GM12878 (cell line): ENCODE data around the gene NDNF. TPM values are rescaled to one million over a fixed set of nuclear protein-coding genes. Genes with fewer than 3 reads are reported as not detected.
A peak's percentile ranks its signal among the peaks of the same experiment; 100 is the strongest.

Experiments used
- ATAC-seq: fragments of 200-7000 bp; cut with Tn5 transposase; 3 replicates; pipeline ENCODE4 v1.9.1; 2020; ENCODE audit warnings: mild to moderate bottlenecking, moderate library complexity
- BruUV-seq: library from RNA; stranded (reverse); fragments of 400-500 nt; replicated peaks from 2 replicates; lab custom pipeline; 2021; lab: Mats Ljungman, UMichigan
- CTCF ChIA-PET: fragments of 300-600 bp; sonication (Branson Sonifier 250); formaldehyde crosslinking; extraction: SDS; loops from one replicate; lab custom pipeline; 2021; ENCODE audit warnings: inconsistent platforms; lab: Yijun Ruan, JAX
- POLR2A ChIA-PET: fragments of 350-600 bp; formaldehyde crosslinking; extraction: SDS; loops from one replicate; lab custom pipeline; 2021; ENCODE audit warnings: inconsistent platforms; lab: Charles Lee
- RAD21 ChIA-PET: fragments of 300-600 bp; sonication (Branson Sonifier 250); formaldehyde crosslinking; loops from one replicate; lab custom pipeline; 2023; ENCODE audit warnings: antibody characterized with exemption; ENCODE audit not compliant: unreplicated experiment; lab: Charles Lee
- SMC1A ChIA-PET: fragments of 300-600 bp; sonication (Branson Sonifier 250); formaldehyde crosslinking; loops from one replicate; lab custom pipeline; 2023; ENCODE audit not compliant: unreplicated experiment, uncharacterized antibody; lab: Charles Lee
- DNase-seq: peaks from one replicate; pipeline ENCODE4 v3.0.0-alpha.2; 2011; ENCODE audit warnings: low read depth, low spot score
- FAIRE-seq: peaks from 3 replicates; lab custom pipeline; 2011; peaks lifted over from hg19 to GRCh38; lab: Jason Lieb, UNC
- H2AFZ ChIP-seq: 2 replicates; pipeline ENCODE4 v1.6.0; 2011; ENCODE audit warnings: low read depth, low read length, control low read depth; ENCODE audit not compliant: control insufficient read depth
- H3K27ac ChIP-seq: 2 replicates; pipeline ENCODE4 v1.5.1; 2011; ENCODE audit warnings: control low read depth; ENCODE audit not compliant: control insufficient read depth, insufficient read depth
- H3K27me3 ChIP-seq, 2 experiments: replicated peaks in 1 of 2; 2 replicates each; pipeline versions ENCODE4 v1.6.0 to v1.6.1; 2011; ENCODE audit warnings: low read length in 1 of 2; ENCODE audit not compliant: control insufficient read depth in 2 of 2, insufficient read depth in 2 of 2
- H3K36me3 ChIP-seq, 2 experiments: 2 replicates each; pipeline ENCODE4 v1.5.1; 2011; ENCODE audit warnings: low read length in 1 of 2; ENCODE audit not compliant: control insufficient read depth in 2 of 2, insufficient read depth in 2 of 2
- H3K4me1 ChIP-seq: 2 replicates; pipeline ENCODE4 v1.6.1; 2011; ENCODE audit warnings: mild to moderate bottlenecking, low read length, moderate library complexity, mixed read lengths; ENCODE audit not compliant: control insufficient read depth, insufficient read depth
- H3K4me2 ChIP-seq: 2 replicates; pipeline ENCODE4 v1.6.0; 2011; ENCODE audit warnings: control low read depth; ENCODE audit not compliant: control insufficient read depth, insufficient read depth
- H3K4me3 ChIP-seq: fragments of 200-600 bp; sonication (generic); 2 replicates; pipeline ENCODE4 v1.5.1; 2016
- H3K79me2 ChIP-seq: 2 replicates; pipeline ENCODE4 v1.6.0; 2011; ENCODE audit warnings: low read length; ENCODE audit not compliant: control insufficient read depth, insufficient read depth
- H3K9ac ChIP-seq: 2 replicates; pipeline ENCODE4 v1.8.0; 2011; ENCODE audit warnings: low read length, control low read depth, mixed read lengths; ENCODE audit not compliant: control insufficient read depth, insufficient read depth
- H3K9me3 ChIP-seq: replicated peaks from 3 replicates; pipeline ENCODE4 v1.5.1; 2011; ENCODE audit warnings: mild to moderate bottlenecking, low read length; ENCODE audit not compliant: control insufficient read depth, insufficient read depth
- H4K20me1 ChIP-seq: 2 replicates; pipeline ENCODE4 v1.6.0; 2011; ENCODE audit not compliant: control insufficient read depth, insufficient read depth
- BCL3 ChIP-seq: IDR thresholded peaks from 2 replicates; pipeline ENCODE4 v1.6.1; 2011; ENCODE audit warnings: borderline replicate concordance, low read depth, mild to moderate bottlenecking, moderate library complexity, low read length; ENCODE audit not compliant: insufficient read depth, poor library complexity, severe bottlenecking
- CREM ChIP-seq: IDR thresholded peaks from 2 replicates; pipeline ENCODE4 v1.6.1; 2014; ENCODE audit warnings: antibody characterized with exemption, low read depth
- CTCF ChIP-seq, 3 experiments: IDR thresholded peaks in 2 of 3; conservative IDR thresholded peaks in 1 of 3; 2 replicates each; pipeline ENCODE4 v1.5.1; 2011; ENCODE audit warnings: low read depth in 3 of 3, low read length in 3 of 3, mild to moderate bottlenecking in 3 of 3, control low read depth in 2 of 3, moderate library complexity in 2 of 3, inconsistent platforms in 1 of 3, mixed read lengths in 1 of 3; ENCODE audit not compliant: control insufficient read depth in 2 of 3, insufficient read depth in 1 of 3; ENCODE audit errors: extremely low read depth in 1 of 3
- ETV6 ChIP-seq, 2 experiments: fragments of 450-650 bp in 1 of 2; IDR thresholded peaks in 1 of 2; conservative IDR thresholded peaks in 1 of 2; 2 replicates each; pipeline ENCODE4 v1.6.1; 2014; ENCODE audit warnings: antibody characterized with exemption in 1 of 2, borderline replicate concordance in 1 of 2, low read depth in 1 of 2, mild to moderate bottlenecking in 1 of 2, moderate library complexity in 1 of 2
- FOXM1 ChIP-seq: IDR thresholded peaks from 2 replicates; pipeline ENCODE4 v1.6.1; 2012; ENCODE audit warnings: low read depth, mild to moderate bottlenecking, inconsistent platforms, low read length, moderate library complexity
- LARP7 ChIP-seq: fragments of 450-650 bp; IDR thresholded peaks from 2 replicates; pipeline ENCODE4 v1.6.1; 2017; ENCODE audit warnings: mild to moderate bottlenecking
- MEF2B ChIP-seq: fragments of 450-650 bp; IDR thresholded peaks from 2 replicates; pipeline ENCODE4 v1.6.1; 2018; ENCODE audit warnings: mild to moderate bottlenecking, moderate library complexity; ENCODE audit not compliant: partially characterized antibody, poor library complexity, severe bottlenecking
- MTA3 ChIP-seq: IDR thresholded peaks from 2 replicates; pipeline ENCODE4 v1.6.1; 2012; ENCODE audit warnings: low read length, inconsistent platforms, borderline replicate concordance
- SMAD1 ChIP-seq: fragments of 450-650 bp; IDR thresholded peaks from 2 replicates; pipeline ENCODE4 v1.6.1; 2018; ENCODE audit warnings: mild to moderate bottlenecking, low read depth; ENCODE audit not compliant: partially characterized antibody
- SUPT20H ChIP-seq: IDR thresholded peaks from 2 replicates; pipeline ENCODE4 v1.6.1; 2011; ENCODE audit warnings: low read depth, mild to moderate bottlenecking, low read length, moderate library complexity, borderline replicate concordance; ENCODE audit not compliant: control insufficient read depth
- ZNF687 ChIP-seq: fragments of 450-650 bp; IDR thresholded peaks from 2 replicates; pipeline ENCODE4 v1.6.1; 2017; ENCODE audit warnings: mild to moderate bottlenecking, moderate library complexity
- ZZZ3 ChIP-seq: IDR thresholded peaks from 2 replicates; pipeline ENCODE4 v1.6.1; 2011; ENCODE audit warnings: low read depth; ENCODE audit not compliant: control insufficient read depth, insufficient read length
- in situ Hi-C: fragments of 300-500 bp; cut with MboI; formaldehyde crosslinking; loops from 9 replicates; pipeline ENCODE4 v1.14.3; 2018; ENCODE audit warnings: mixed read lengths
- intact Hi-C: fragments of 100-400 bp; cut with micrococcal nuclease; formaldehyde crosslinking; loops from one replicate; pipeline ENCODE4 v1.14.2; 2022; ENCODE audit not compliant: unreplicated experiment
- polyA plus RNA-seq, 11 experiments: library from polyadenylated mRNA; depleted of rRNA in 4 of 11; unstranded in 6 of 11; stranded (reverse) in 5 of 11; fragments of >200 nt; fragmentation: Nextera tagmentation in 4 of 11; fragmentation: Illumina TruSeq in 1 of 11; extraction: Ambion mirVana in 4 of 11; extraction: Trizol in 1 of 11; gene quantifications; 1 replicate in 1 of 11; 2 replicates in 10 of 11; pipeline versions ENCODE4 v1.2.1 to v1.2.3, GENCODE V29; 2011 to 2016; ENCODE audit warnings: inconsistent platforms in 2 of 11, missing spikeins in 2 of 11, low read depth in 1 of 11
- total RNA-seq, 4 experiments: library from RNA; depleted of rRNA in 3 of 4; stranded (reverse); fragments of >200 nt in 3 of 4; fragmentation: Illumina TruSeq in 1 of 4; extraction: Trizol in 1 of 4; gene quantifications; 2 replicates each; pipeline versions ENCODE4 v1.2.1 to v1.2.3, GENCODE V29; 2013 to 2021

The NDNF gene
- total and polyA plus RNA-seq, 10 of the 15 experiments (the other 5 are each of a cell fraction or from before 2014, with no cell fraction given), result 0.26 TPM; not detected in 9

GRCh38 chr4:121053601-121054143 lies 18.7 kb downstream of the NDNF start (continued):
- TF ChIP-seq BCL3 (no peak), ETV6 (conservative IDR thresholded peaks at IDR 0.05 in 1 of 2, IDR thresholded peaks at IDR 0.05 in 1 of 2; ENCODE audit: borderline replicate concordance in 1 of 2, low read depth in 1 of 2) (no peak), ZNF687 (no peak), LARP7 (no peak), SUPT20H (no peak), SMAD1 (no peak)
- TF ChIP-seq, all 136 proteins: peak for 0

GRCh38 chr4:121050300-121050699 lies 22.0 kb downstream of the NDNF start:
- ChIA-PET CTCF (interaction anchor here (0.6 to 1.5 kb wide), 3 partner anchors 11 to 197 kb away, joined by 3 to 4 read pairs (median 3); no protein-coding TSS in a partner anchor), POLR2A (no interaction called here), SMC1A (interaction anchor here (1.3 kb wide), 1 partner anchor 12 kb away, joined by 3 read pairs; no protein-coding TSS in a partner anchor), RAD21 (no interaction called here)
- no peak overlapping the region for H3K27ac ChIP-seq
- BruUV-seq, result no TSS peak
- H3K36me3 ChIP-seq, result no peaks in the 10 kb centered on the region
- FAIRE-seq (no peak), DNase-seq (no peak), ATAC-seq (no peak)
- H4K20me1 ChIP-seq, result no peaks in the 10 kb centered on the region
- H3K79me2 ChIP-seq, result no peaks in the 10 kb centered on the region
- no peaks in the 10 kb centered on the region for H3K4me1 ChIP-seq
- H3K9ac ChIP-seq, result no peak overlapping the region
- H3K9me3 ChIP-seq, result no peaks in the 10 kb centered on the region
- H3K4me2 ChIP-seq, result no peak overlapping the region
- TF ChIP-seq ZZZ3 (no peak), MTA3 (no peak), CREM (no peak), FOXM1 (no peak), CTCF (IDR thresholded peaks at IDR 0.05 in 2 of 3, conservative IDR thresholded peaks at IDR 0.05 in 1 of 3; ENCODE audit: control insufficient read depth in 2 of 3, extremely low read depth in 1 of 3, insufficient read depth in 1 of 3, low read depth in 3 of 3, low read length in 3 of 3) (0 out of 6 replicates have a peak, but pooled peaks of 2 of the 3 experiments have one; percentile 4 to 12), MEF2B (no peak)
- no peak overlapping the region for H2AFZ ChIP-seq
- intact Hi-C loops, result no loop called here
- H3K4me3 ChIP-seq, result no peak overlapping the region
- H3K27me3 ChIP-seq, result no peaks in the 10 kb centered on the region; a peak in 2 of 4 replicates
- in situ Hi-C loops, result no loop called here
